ENCODE data around the gene NAV2.

Gene NAV2

DNA sequence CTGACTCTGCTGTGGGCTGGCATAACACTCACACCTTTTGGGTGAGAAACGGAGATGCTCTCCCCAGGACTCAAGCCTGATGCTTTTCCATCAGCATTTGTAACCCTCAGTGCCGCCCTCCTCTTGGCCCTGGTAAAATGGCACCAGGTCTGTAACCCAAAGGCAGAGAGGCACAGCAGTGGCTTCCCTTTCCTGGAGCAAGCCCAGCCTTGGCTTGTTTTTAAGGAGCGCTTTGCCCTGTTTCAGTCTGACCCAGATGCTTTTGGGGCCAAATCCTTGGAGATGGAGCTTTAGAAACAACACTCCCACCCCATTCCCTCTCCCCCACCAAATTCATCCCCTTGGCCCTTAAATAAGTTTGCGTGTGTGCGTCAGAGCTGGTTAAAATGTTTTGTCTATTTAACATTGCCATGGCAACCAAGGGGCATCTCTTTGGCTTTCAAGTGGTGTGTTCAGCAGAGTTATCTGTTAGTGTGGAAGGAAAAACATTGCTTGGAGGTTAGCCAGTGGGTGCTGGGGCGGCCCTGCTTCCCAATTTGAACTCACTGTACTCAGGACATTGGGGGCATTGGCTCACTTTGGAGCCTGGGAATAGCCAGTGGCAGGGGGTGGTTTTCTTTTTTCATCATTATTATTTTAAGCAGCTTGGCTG, 134.1 kb downstream of the NAV2 start:
- H3K4me3 ChIP-seq (ENCODE audit: low read depth, low read length): no peak overlapping the region
- no peak for TF ChIP-seq CTCF (IDR thresholded peaks at IDR 0.05; ENCODE audit: insufficient read depth, low read depth, low read length, missing control alignments)
- no peak for DNase-seq (ENCODE audit: low read depth)

- H3K4me3 ChIP-seq (ENCODE audit: low read depth, low read length): no peak overlapping the region
- no peak for DNase-seq (ENCODE audit: low read depth)
- TF ChIP-seq CTCF (IDR thresholded peaks at IDR 0.05; ENCODE audit: insufficient read depth, low read depth, low read length, missing control alignments): no peak
Measured at GRCh38 chr11:19848219-19848618, 135.6 kb downstream of the NAV2 start.

GRCh38 chr11:19849107-19849789, 136.6 kb downstream of the NAV2 start:
- TF ChIP-seq CTCF (IDR thresholded peaks at IDR 0.05; ENCODE audit: insufficient read depth, low read depth, low read length, missing control alignments): no peak
- DNase-seq (ENCODE audit: low read depth): no peak
- H3K4me3 ChIP-seq (ENCODE audit: low read depth, low read length): no peak overlapping the region

- no peak overlapping the region for H3K4me3 ChIP-seq (ENCODE audit: low read depth, low read length)
- DNase-seq (ENCODE audit: low read depth): no peak
- TF ChIP-seq CTCF (IDR thresholded peaks at IDR 0.05; ENCODE audit: insufficient read depth, low read depth, low read length, missing control alignments): no peak
Measured at GRCh38 chr11:19849947-19850593, 137.4 kb downstream of the NAV2 start.

DNA sequence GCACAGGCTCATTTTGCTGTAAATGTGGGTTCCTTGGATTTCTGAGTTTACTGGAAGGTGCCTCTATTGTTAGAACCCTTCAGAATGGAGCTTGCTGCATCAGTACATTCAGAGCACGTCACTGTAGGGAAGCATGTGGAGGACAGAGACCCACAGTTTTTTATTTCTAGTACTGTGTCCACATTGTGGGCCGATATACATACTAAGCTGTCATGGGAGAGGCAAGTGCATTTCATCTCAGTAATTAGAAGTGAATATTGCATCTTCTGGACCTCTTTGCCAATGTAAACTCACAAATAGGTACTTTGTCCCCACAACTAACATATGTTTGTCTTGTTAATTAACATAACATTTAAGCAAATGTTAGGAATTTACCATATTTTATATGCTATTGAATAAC, 139.7 kb downstream of the NAV2 start:
- DNase-seq (ENCODE audit: low read depth): no peak
- no peak overlapping the region for H3K4me3 ChIP-seq (ENCODE audit: low read depth, low read length)
- no peak for TF ChIP-seq CTCF (IDR thresholded peaks at IDR 0.05; ENCODE audit: insufficient read depth, low read depth, low read length, missing control alignments)

- no peak for DNase-seq (ENCODE audit: low read depth)
- TF ChIP-seq CTCF (IDR thresholded peaks at IDR 0.05; ENCODE audit: insufficient read depth, low read depth, low read length, missing control alignments): no peak
- H3K4me3 ChIP-seq (ENCODE audit: low read depth, low read length): no peak overlapping the region
Measured at GRCh38 chr11:19853016-19853415, 140.4 kb downstream of the NAV2 start.
